ENCODE data around the gene PBX3.

Gene PBX3

GRCh38 chr9:125989524-125990180 is 242.5 kb downstream of the PBX3 start:
- H3K4me3 ChIP-seq (ENCODE audit: low read depth, low read length): no peak overlapping the region
- no peak for TF ChIP-seq CTCF (IDR thresholded peaks at IDR 0.05; ENCODE audit: low read depth, low read length)

DNA sequence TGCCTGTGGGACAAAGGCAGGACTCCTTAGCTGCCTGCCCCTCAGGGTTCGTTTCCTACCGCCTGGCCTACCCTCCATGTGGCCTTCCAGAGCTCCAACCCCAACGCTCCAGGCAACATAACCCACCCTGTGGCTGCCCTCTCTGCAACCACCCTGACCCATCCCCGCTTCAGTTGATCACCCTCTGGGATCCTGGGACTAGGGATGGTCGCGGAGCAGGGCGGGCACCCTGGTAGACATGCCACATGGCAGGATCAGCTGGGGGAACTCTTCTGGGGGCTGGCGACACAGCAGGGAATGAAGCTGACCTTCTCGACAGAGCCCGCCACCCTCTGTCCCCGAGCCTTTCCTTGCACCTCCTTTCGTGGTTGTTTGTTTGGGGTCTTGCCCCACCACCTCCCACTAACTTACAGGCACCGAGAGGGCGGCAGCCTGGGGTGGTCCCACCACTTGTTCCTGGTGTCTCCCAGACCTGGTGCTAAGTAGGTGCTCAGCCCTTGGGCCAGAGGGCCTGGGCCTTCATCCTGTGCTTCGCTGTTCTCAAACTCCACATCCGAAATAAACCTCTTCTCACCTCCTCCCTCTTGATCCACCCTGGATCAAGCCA is 243.1 kb downstream of the PBX3 start:
- no peak overlapping the region for H3K4me3 ChIP-seq (ENCODE audit: low read depth, low read length)
- TF ChIP-seq CTCF (IDR thresholded peaks at IDR 0.05; ENCODE audit: low read depth, low read length): no peak

- TF ChIP-seq CTCF (IDR thresholded peaks at IDR 0.05; ENCODE audit: low read depth, low read length): no peak
- H3K4me3 ChIP-seq (ENCODE audit: low read depth, low read length): no peak overlapping the region
Measured at GRCh38 chr9:125990793-125991220, 243.6 kb downstream of the PBX3 start.

DNA sequence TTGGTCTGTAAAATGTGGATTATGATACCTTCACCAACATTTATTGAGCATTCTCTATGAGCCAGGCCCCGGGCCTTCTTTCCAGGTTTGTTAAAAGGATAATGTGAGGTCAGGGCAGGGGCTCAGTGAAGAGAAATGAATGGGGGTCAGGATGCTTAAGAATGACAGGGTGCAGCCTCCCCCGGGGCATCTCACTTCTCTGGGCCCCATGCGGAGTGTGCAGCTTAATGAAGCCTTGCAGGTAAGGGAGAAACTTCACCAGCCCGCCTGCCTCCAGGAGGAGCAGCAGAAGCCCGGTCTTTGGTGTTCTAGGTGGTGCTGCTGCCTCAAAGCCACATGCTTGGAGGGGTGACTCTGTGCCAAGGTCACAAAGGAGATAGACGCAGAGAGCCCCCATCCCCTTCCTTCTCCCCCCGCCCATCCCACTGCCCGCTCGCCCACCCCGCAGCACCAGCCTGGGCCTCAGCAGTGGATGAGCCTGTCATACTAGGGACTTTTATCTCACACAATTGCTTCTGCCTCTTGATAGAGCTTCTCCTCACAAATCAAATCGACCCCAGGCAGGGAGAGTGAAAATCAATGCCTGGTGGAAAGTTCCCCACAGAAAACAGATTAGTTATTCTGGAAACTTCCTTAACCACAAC is 244.8 kb downstream of the PBX3 start:
- TF ChIP-seq CTCF (IDR thresholded peaks at IDR 0.05; ENCODE audit: low read depth, low read length): no peak
- no peak overlapping the region for H3K4me3 ChIP-seq (ENCODE audit: low read depth, low read length)

GRCh38 chr9:125992557-125992956 is 245.4 kb downstream of the PBX3 start:
- no peak for TF ChIP-seq CTCF (IDR thresholded peaks at IDR 0.05; ENCODE audit: low read depth, low read length)
- H3K4me3 ChIP-seq (ENCODE audit: low read depth, low read length): no peak overlapping the region

DNA sequence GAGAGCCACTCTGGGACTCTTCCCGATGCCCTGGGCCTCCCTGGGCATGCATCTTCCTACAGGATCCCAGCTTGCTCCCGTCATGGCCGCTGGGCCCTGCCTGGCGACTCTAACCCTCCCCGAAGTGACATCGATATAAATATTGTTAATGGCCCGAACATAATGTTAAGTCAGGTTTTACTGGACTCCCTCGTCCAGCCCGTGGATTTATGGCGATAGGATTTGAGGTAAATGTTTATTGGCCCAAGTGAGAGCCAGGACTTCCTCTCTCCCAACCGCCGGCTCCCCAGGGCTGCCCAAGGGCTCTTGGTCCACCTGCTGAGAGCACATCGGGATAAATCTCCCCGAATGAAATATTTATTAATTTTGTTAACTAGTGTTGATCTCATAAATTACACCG is 246.3 kb downstream of the PBX3 start:
- no peak for TF ChIP-seq CTCF (IDR thresholded peaks at IDR 0.05; ENCODE audit: low read depth, low read length)

More for the DNA sequence above, 246.3 kb downstream of the PBX3 start:
- no peak overlapping the region for H3K4me3 ChIP-seq (ENCODE audit: low read depth, low read length)

All from WI38 (cell line).